PFSK-1 (cell line): ENCODE data around the gene TFPI.

Experiments
- FOXP2 ChIP-seq: optimal IDR thresholded peaks from 2 replicates; pipeline ENCODE3; 2011; ENCODE audit warnings: borderline replicate concordance, control low read depth, inconsistent platforms; ENCODE audit not compliant: insufficient read depth; ENCODE audit errors: extremely low read length, extremely low read depth
- POLR2AphosphoS5 ChIP-seq: IDR thresholded peaks from 2 replicates; pipeline ENCODE4 v1.6.1; 2012; ENCODE audit warnings: low read depth, mild to moderate bottlenecking, control low read depth, low read length, moderate library complexity
- SIN3A ChIP-seq: IDR thresholded peaks from 2 replicates; pipeline ENCODE4 v1.6.1; 2012; ENCODE audit warnings: mild to moderate bottlenecking, low read length, moderate library complexity, borderline replicate concordance; ENCODE audit not compliant: insufficient read depth
- TAF1 ChIP-seq: IDR thresholded peaks from 2 replicates; pipeline ENCODE4 v1.6.1; 2012; ENCODE audit warnings: low read length, control low read depth, borderline replicate concordance; ENCODE audit not compliant: insufficient read depth
- TF ChIP-seq, protein P1 (sequence below), 2 experiments: IDR thresholded peaks; 2 replicates each; pipeline versions ENCODE4 v1.6.1 to v1.8.0; 2011 to 2012; ENCODE audit warnings: low read depth in 2 of 2, low read length in 2 of 2, control low read depth in 1 of 2, inconsistent platforms in 1 of 2, mild to moderate bottlenecking in 1 of 2, moderate library complexity in 1 of 2; ENCODE audit not compliant: insufficient read depth in 1 of 2

TFPI gene

GRCh38 chr2:187526792-187527191, 27.4 kb downstream of the TFPI start:
- TF ChIP-seq SIN3A (no peak), FOXP2 (no peak), POLR2AphosphoS5 (no peak), TAF1 (no peak)
- TF ChIP-seq, protein P1, sequence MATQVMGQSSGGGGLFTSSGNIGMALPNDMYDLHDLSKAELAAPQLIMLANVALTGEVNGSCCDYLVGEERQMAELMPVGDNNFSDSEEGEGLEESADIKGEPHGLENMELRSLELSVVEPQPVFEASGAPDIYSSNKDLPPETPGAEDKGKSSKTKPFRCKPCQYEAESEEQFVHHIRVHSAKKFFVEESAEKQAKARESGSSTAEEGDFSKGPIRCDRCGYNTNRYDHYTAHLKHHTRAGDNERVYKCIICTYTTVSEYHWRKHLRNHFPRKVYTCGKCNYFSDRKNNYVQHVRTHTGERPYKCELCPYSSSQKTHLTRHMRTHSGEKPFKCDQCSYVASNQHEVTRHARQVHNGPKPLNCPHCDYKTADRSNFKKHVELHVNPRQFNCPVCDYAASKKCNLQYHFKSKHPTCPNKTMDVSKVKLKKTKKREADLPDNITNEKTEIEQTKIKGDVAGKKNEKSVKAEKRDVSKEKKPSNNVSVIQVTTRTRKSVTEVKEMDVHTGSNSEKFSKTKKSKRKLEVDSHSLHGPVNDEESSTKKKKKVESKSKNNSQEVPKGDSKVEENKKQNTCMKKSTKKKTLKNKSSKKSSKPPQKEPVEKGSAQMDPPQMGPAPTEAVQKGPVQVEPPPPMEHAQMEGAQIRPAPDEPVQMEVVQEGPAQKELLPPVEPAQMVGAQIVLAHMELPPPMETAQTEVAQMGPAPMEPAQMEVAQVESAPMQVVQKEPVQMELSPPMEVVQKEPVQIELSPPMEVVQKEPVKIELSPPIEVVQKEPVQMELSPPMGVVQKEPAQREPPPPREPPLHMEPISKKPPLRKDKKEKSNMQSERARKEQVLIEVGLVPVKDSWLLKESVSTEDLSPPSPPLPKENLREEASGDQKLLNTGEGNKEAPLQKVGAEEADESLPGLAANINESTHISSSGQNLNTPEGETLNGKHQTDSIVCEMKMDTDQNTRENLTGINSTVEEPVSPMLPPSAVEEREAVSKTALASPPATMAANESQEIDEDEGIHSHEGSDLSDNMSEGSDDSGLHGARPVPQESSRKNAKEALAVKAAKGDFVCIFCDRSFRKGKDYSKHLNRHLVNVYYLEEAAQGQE (IDR thresholded peaks at IDR 0.05; ENCODE audit: insufficient read depth in 1 of 2, low read depth in 2 of 2, low read length in 2 of 2) = no peak

DNA sequence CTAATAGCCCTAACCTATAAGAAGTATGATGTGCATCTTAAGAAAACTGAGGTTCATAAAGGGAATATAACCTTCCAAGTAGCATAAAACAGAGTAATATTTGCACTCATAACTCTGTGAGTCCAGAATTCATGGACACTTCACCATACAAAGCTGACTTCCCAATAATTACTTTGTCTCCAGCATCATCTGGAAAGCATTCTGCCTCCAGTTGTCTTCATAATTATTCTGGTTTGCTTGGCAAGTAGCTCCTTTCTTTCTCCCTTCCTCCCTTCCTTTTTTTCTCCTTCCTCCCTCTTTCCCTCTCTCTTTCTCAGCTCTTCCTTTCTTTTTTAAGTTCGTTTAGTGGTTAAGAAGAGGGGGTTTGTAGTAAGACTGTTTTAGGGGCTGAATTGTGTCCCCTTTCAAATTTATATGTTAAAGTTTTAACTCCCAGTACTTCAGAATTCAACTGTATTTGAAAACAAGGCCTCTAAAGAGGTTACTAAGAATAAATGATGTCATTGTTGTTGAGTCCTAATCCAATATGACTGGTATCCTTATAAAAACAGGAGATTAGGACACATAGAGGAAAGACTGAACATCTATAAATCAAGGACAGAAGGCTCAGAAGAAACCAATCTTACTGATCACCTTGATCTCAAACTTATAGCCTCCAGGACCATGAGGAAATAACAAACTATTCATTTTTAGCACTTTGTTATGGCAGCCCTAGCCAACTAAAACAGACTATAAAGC, 28.9 kb downstream of the TFPI start:
- TF ChIP-seq FOXP2 (no peak), TAF1 (no peak), POLR2AphosphoS5 (no peak), SIN3A (no peak)
- TF ChIP-seq, protein P1 (IDR thresholded peaks at IDR 0.05; ENCODE audit: insufficient read depth in 1 of 2, low read depth in 2 of 2, low read length in 2 of 2) = no peak

DNA sequence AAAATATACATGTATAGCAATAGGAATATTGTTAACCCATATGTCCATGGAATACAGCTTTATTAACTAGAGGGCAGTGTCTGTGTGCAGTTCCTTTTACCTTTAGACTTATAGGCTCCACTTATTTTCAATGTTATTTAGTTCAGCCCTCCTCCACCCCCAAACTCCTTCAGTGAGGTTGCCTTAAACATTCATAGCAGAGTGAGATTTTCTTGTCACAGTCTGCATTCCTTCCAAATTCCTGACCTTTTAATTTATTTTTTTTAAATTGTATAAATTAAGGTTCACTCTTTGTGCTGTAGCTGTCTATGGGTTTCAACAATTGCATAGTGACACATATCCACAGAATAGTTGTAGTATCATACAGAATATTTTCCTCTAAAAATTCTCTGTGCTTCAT, 30.9 kb downstream of the TFPI start:
- no peak for TF ChIP-seq POLR2AphosphoS5
- TF ChIP-seq TAF1 = no peak
- TF ChIP-seq FOXP2 = no peak
- no peak for TF ChIP-seq SIN3A
- TF ChIP-seq, protein P1 (IDR thresholded peaks at IDR 0.05; ENCODE audit: insufficient read depth in 1 of 2, low read depth in 2 of 2, low read length in 2 of 2) = no peak

DNA sequence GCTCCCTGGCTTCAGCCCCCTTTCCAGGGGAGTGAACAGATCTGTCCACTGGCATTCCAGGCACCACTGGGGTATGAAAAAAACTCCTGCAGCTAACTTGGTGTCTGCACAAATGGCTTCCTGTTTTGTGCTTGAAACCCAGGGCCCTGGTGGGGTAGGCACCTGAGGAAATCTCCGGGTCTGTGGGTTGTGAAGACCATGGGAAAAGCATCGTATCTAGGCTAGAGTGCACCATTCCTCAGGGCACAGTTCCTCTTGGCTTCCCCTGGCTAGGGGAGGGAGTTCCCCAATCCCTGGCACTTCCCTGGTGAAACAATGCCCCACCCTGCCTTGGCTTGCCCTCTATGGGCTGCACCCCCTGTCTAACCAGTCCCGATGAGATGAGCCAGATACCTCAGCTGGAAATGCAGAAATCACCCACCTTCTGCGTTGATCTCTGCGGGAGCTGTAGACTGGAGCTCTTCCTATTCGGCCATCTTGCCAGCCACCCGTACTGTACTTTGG, 34.1 kb downstream of the TFPI start:
- TF ChIP-seq FOXP2 = no peak

GRCh38 chr2:187519419-187520120, 34.7 kb downstream of the TFPI start:
- TF ChIP-seq POLR2AphosphoS5 (no peak), TAF1 (no peak), FOXP2 (no peak), SIN3A (no peak)
- TF ChIP-seq, protein P1 (IDR thresholded peaks at IDR 0.05; ENCODE audit: insufficient read depth in 1 of 2, low read depth in 2 of 2, low read length in 2 of 2) = no peak
